Pons (tissue), 1 donor: Measurements from ENCODE around the gene PRAC1.

ENCODE experiments used
- DNase-seq: peaks from one replicate; pipeline ENCODE4 v3.0.0-alpha.2; 2016; ENCODE audit warnings: low spot score

PRAC1 gene

GRCh38 chr17:48747445-48748363 is 25.4 kb upstream of the PRAC1 start:
- DNase-seq = no peak

- DNase-seq = no peak
These were observed 24.7 kb upstream of the PRAC1 start for GRCh38 chr17:48746916-48747444.

- DNase-seq = no peak
These were observed 23.3 kb upstream of the PRAC1 start for GRCh38 chr17:48745381-48746275.

- DNase-seq = no peak
These were observed 18.2 kb upstream of the PRAC1 start for GRCh38 chr17:48740537-48740936.

GRCh38 chr17:48738803-48739526 is 16.6 kb upstream of the PRAC1 start:
- no peak for DNase-seq

GRCh38 chr17:48738424-48738802 is 16.1 kb upstream of the PRAC1 start:
- no peak for DNase-seq

- no peak for DNase-seq
These were observed 15.2 kb upstream of the PRAC1 start for GRCh38 chr17:48737330-48738043.

GRCh38 chr17:48735062-48735351 is 12.7 kb upstream of the PRAC1 start:
- no peak for DNase-seq

GRCh38 chr17:48734333-48735061 is 12.2 kb upstream of the PRAC1 start:
- no peak for DNase-seq

GRCh38 chr17:48733632-48734328 is 11.5 kb upstream of the PRAC1 start:
- DNase-seq = no peak

- no peak for DNase-seq
These were observed 10.6 kb upstream of the PRAC1 start for GRCh38 chr17:48732688-48733629.

- no peak for DNase-seq
These were observed 9.0 kb upstream of the PRAC1 start for GRCh38 chr17:48731355-48731754.

GRCh38 chr17:48730240-48730550 is 7.9 kb upstream of the PRAC1 start:
- no peak for DNase-seq

GRCh38 chr17:48729335-48730239 is 7.3 kb upstream of the PRAC1 start:
- DNase-seq = no peak

GRCh38 chr17:48728232-48729231 is 6.2 kb upstream of the PRAC1 start, which contains the start of gene HOXB13:
Gene HOXB13 (minus strand): TSS chr17:48728750. CDS start chr17:48728593, 157 bp downstream.
- DNase-seq = no peak

- DNase-seq = no peak
These were observed 5.3 kb upstream of the PRAC1 start for GRCh38 chr17:48727415-48728175.
